Transverse colon (tissue), 3 donors: ENCODE data around the gene MCFD2.

Experiments
- CTCF ChIP-seq, 5 experiments: fragments of 200-600 bp in 3 of 5; fragments of 450-650 bp in 2 of 5; sonication (generic) in 3 of 5; IDR thresholded peaks; 1 replicate in 2 of 5; 2 replicates in 3 of 5; pipeline ENCODE4 v1.5.1; 2016 to 2017; ENCODE audit warnings: antibody characterized with exemption in 5 of 5, inconsistent platforms in 3 of 5, mild to moderate bottlenecking in 2 of 5, moderate library complexity in 1 of 5
- EP300 ChIP-seq: sonication (generic); formaldehyde crosslinking; IDR thresholded peaks from one replicate; pipeline ENCODE4 v1.6.1; 2017; ENCODE audit warnings: antibody characterized with exemption, low read depth
- POLR2A ChIP-seq: fragments of 450-650 bp; IDR thresholded peaks from one replicate; pipeline ENCODE4 v1.6.1; 2016; ENCODE audit warnings: antibody characterized with exemption, mild to moderate bottlenecking, moderate library complexity

GRCh38 chr2:46866770-46867246 is 48.8 kb downstream of the MCFD2 start:
- TF ChIP-seq POLR2A: no peak
- no peak for TF ChIP-seq CTCF (IDR thresholded peaks at IDR 0.05)
- TF ChIP-seq EP300: peak; percentile 74
